AG09319 (cell line): Measurements from ENCODE around the gene LINGO1.

ENCODE experiments used
- DNase-seq: peaks from one replicate; pipeline ENCODE4 v3.0.0-alpha.2; 2010; ENCODE audit warnings: low read depth; ENCODE audit errors: extremely low read depth
- CTCF ChIP-seq: IDR thresholded peaks from 2 replicates; pipeline ENCODE4 v1.5.1; 2011; ENCODE audit warnings: low read depth, mild to moderate bottlenecking, inconsistent platforms, low read length, moderate library complexity

LINGO1 gene, protein sequence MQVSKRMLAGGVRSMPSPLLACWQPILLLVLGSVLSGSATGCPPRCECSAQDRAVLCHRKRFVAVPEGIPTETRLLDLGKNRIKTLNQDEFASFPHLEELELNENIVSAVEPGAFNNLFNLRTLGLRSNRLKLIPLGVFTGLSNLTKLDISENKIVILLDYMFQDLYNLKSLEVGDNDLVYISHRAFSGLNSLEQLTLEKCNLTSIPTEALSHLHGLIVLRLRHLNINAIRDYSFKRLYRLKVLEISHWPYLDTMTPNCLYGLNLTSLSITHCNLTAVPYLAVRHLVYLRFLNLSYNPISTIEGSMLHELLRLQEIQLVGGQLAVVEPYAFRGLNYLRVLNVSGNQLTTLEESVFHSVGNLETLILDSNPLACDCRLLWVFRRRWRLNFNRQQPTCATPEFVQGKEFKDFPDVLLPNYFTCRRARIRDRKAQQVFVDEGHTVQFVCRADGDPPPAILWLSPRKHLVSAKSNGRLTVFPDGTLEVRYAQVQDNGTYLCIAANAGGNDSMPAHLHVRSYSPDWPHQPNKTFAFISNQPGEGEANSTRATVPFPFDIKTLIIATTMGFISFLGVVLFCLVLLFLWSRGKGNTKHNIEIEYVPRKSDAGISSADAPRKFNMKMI

GRCh38 chr15:77632534-77633133 lies at the start of gene LINGO1:
Gene LINGO1, minus strand, starts transcription at chr15:77632912. Its CDS starts 597 bp downstream, at chr15:77632315.
- no peak for DNase-seq
- TF ChIP-seq CTCF = no peak

DNA sequence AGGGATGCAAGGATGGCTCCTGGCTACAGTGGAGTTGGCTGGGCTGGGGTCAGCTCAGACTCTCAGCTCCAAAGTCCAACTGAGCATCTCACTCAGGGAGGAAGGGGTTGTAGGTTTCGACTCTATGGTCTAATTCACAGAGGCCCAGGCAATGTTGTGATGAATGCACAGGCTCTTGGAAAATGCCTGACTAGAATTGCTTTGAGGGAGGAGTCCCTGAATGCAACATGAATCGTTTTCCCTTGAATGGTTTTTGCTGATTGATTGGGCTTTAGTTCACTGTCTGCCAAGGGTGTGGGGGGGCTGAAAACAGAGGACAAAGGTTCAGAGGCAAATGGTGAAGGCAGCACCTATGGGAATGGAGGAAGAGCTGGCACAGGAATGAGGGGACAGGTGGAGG lies 48.6 kb upstream of the LINGO1 start:
- no peak for DNase-seq
- TF ChIP-seq CTCF = no peak

DNA sequence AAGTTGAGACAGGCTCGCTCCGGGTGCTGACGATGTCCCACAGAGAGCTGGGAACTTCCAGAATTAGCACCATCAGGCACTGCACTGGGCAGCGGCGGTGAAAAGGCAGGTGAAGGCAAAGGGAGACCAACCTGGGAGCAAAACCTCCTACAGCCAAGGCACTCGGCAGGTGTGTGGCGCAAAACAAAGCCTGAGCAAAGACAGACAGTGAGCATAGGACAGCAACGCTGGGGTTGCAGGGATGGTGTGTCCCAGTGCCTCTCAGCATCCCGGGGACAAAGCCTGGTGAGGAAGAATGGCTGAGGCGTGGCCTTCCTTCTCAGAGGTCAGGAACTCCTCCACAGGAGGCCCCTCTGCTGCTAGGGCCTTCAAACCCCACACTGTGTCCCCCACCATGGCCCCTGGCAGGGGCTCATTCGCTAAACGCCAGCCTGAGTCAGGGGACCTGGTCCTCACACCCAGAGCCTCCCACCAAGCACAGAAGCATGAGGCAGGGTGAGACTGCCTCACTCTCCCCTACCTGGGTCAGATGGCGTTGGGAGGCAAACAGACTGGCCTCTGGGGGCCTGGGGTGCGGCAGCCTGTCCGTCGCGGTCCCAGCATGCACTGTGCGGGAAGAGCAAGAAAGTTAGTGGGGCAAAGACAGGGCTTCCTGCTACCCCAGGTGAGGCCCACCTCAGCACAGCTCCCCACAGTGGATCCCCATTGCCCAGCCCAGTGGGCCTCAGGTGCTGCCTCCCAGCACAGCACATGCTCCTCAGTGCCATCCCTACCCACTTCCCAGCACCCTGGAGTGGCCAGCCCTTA lies 44.1 kb upstream of the LINGO1 start:
- no peak for TF ChIP-seq CTCF
- DNase-seq = no peak

DNA sequence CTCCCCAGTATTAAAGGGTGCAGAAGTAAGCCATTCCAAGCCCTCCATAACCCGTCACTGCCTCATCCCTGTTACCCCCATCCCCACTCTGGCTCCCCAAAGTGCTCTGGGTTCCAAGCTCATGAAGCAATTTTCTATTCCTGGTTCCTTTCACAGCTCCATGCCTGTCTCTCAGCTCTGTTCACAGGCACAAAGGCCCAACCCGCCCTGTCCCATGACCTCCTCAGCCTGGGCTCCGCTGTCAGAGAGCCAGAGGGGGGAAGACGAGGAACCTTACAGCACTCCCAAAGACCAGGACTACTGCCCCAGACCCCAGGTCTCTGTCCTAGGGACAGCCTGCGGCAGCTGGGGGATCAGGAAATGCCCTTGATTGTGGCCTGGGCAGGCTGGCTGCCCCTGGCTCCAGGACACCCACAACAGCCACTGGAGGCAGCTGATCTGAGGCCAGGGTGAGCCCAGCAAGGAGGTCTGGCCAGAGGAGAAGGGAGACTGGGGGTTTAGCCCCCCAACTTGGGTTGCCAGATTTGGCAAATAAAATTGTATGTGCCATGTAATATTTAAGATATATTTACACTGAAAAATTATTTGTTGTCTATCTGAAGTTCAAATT lies 43.2 kb upstream of the LINGO1 start:
- no peak for DNase-seq
- TF ChIP-seq CTCF = no peak

- TF ChIP-seq CTCF = no peak
- DNase-seq = no peak
These were observed 41.6 kb upstream of the LINGO1 start for GRCh38 chr15:77674327-77674726.

DNA sequence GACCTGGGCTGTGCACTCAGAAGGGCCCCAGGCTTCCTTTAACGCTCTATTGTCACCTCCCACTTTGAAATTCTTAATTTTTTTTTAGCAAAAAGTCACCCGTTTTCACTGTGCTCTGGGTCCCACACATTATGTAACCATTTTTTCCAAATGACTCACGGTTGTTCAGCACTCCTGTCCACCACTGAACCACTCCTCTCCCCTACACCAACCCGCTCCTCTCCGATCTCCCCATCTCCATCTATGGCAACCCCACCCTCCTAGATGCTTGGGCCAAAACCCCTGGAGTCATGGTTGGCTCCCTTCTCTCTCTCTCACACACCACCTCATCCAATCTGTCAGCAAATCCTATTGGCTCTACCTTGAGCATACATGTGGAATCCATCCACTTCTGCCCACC lies 41.2 kb upstream of the LINGO1 start:
- no peak for TF ChIP-seq CTCF
- no peak for DNase-seq
